ENCODE data around the gene NISCH. TPM values are rescaled to one million over a fixed set of nuclear protein-coding genes. Genes with fewer than 3 reads are reported as not detected.

The NISCH gene
- polyA plus RNA-seq, 2 of the 4 experiments (the other 2 are of a cell fraction) = 17.3 to 18.2 TPM

DNA sequence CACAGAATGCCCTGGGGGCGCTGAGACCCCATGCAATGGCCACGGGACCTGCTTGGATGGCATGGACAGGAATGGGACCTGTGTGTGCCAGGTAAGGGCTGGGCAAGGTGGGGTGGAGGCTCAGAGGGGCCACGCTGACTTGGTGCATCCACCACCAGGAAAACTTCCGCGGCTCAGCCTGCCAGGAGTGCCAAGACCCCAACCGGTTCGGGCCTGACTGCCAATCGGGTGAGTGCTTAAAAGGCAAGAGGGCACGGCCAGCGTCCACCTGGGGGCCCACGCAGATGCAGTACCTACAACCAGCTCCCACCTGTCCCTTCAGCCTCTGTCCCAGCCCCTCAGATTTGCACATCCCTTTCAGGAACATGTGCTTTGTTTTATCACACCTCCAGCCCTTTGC lies 46.6 kb downstream of the NISCH start:
- FAIRE-seq (no peak), ATAC-seq (no peak), DNase-seq (ENCODE audit: low read depth in 1 of 2, low spot score in 1 of 2) (no peak)
- ChIA-PET CTCF (no interaction called here), POLR2A (no interaction called here)
- TF ChIP-seq, protein P1, sequence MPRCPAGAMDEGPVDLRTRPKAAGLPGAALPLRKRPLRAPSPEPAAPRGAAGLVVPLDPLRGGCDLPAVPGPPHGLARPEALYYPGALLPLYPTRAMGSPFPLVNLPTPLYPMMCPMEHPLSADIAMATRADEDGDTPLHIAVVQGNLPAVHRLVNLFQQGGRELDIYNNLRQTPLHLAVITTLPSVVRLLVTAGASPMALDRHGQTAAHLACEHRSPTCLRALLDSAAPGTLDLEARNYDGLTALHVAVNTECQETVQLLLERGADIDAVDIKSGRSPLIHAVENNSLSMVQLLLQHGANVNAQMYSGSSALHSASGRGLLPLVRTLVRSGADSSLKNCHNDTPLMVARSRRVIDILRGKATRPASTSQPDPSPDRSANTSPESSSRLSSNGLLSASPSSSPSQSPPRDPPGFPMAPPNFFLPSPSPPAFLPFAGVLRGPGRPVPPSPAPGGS (IDR thresholded peaks at IDR 0.05) = no peak
- TF ChIP-seq RCOR1 (IDR thresholded peaks at IDR 0.05; ENCODE audit: low read depth, low read length) (no peak), FOSB (CRISPR knock-in tag; IDR thresholded peaks at IDR 0.05) (no peak), GATA3 (IDR thresholded peaks at IDR 0.05; ENCODE audit: borderline replicate concordance) (no peak), POLR2A (IDR thresholded peaks at IDR 0.05; ENCODE audit: low read length) (no peak), NPAS2 (CRISPR knock-in tag; IDR thresholded peaks at IDR 0.05; ENCODE audit: borderline replicate concordance) (no peak), PHF8 (IDR thresholded peaks at IDR 0.05; ENCODE audit: borderline replicate concordance, low read depth) (no peak), EHMT2 (IDR thresholded peaks at IDR 0.05; ENCODE audit: low read depth) (no peak), HDAC2 (IDR thresholded peaks at IDR 0.05) (no peak), HOXA7 (CRISPR knock-in tag; IDR thresholded peaks at IDR 0.05) (no peak), EHF (CRISPR knock-in tag; IDR thresholded peaks at IDR 0.05) (no peak), HEYL (CRISPR knock-in tag; IDR thresholded peaks at IDR 0.05) (no peak)
- TF ChIP-seq, protein P2, sequence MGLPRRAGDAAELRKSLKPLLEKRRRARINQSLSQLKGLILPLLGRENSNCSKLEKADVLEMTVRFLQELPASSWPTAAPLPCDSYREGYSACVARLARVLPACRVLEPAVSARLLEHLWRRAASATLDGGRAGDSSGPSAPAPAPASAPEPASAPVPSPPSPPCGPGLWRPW (IDR thresholded peaks at IDR 0.05) = no peak
- TF ChIP-seq, protein P3, sequence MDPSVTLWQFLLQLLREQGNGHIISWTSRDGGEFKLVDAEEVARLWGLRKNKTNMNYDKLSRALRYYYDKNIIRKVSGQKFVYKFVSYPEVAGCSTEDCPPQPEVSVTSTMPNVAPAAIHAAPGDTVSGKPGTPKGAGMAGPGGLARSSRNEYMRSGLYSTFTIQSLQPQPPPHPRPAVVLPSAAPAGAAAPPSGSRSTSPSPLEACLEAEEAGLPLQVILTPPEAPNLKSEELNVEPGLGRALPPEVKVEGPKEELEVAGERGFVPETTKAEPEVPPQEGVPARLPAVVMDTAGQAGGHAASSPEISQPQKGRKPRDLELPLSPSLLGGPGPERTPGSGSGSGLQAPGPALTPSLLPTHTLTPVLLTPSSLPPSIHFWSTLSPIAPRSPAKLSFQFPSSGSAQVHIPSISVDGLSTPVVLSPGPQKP (IDR thresholded peaks at IDR 0.05; ENCODE audit: low read depth, low read length) = no peak
- TF ChIP-seq, protein P4, sequence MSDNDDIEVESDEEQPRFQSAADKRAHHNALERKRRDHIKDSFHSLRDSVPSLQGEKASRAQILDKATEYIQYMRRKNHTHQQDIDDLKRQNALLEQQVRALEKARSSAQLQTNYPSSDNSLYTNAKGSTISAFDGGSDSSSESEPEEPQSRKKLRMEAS (IDR thresholded peaks at IDR 0.05) = no peak
- no peak overlapping the region for H3K27ac ChIP-seq
- H3K9me3 ChIP-seq = no peaks in the 10 kb centered on the region
- H3K4me3 ChIP-seq = no peak overlapping the region
- WGBS (ENCODE audit: missing lambda C conversion rate) = 80% methylated on average over 9 of the region's 11 CpGs
- H3K4me1 ChIP-seq = peaks cover 4% of the 10 kb centered on the region; the same call in 2 of the 3 replicates
- H3K4me2 ChIP-seq = no peak overlapping the region

DNA sequence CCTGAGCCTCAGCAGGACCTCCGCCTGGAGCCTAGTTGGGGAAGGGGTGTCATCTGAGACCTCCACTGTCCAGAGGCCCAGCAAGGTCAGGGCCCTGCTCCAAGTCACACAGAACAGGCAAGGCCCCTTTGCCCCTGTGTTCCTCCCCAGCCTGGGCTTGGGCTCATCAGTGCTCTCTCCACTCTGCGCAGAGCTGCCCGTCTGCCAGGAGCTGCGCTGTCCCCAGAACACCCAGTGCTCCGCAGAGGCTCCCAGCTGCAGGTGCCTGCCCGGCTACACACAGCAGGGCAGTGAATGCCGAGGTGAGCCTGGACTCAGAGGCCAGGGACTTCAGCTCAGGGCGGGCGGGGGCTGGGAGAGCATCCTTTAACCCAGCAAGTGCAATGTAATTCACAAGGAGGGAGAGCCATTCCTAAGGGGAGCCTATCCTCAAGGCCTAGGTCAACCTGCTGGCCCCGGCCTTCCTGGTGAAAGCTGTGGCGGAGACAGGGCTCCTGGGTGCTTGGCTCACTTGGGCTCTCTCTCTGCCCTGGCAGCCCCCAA lies 47.5 kb downstream of the NISCH start:
- DNase-seq (ENCODE audit: low read depth in 1 of 2, low spot score in 1 of 2) = no peak

More for the DNA sequence above, 47.5 kb downstream of the NISCH start:
- 67% methylated on average over 1 of the region's 11 CpGs for WGBS (ENCODE audit: missing lambda C conversion rate)
- H3K27ac ChIP-seq = no peak overlapping the region
- CTCF ChIA-PET = no interaction called here
- ATAC-seq (peak in 1 of 2 experiments; percentile 38; a peak in 3 of 6 replicates), FAIRE-seq (no peak)
- H3K4me3 ChIP-seq = no peak overlapping the region
- H3K4me1 ChIP-seq = peaks cover 13% of the 10 kb centered on the region; the same call in 2 of the 3 replicates
- TF ChIP-seq EHF (CRISPR knock-in tag; IDR thresholded peaks at IDR 0.05) (no peak), JUN (IDR thresholded peaks at IDR 0.05) (no peak), KDM5A (IDR thresholded peaks at IDR 0.05) (no peak), NR3C1 (IDR thresholded peaks at IDR 0.05) (no peak), RCOR1 (IDR thresholded peaks at IDR 0.05; ENCODE audit: low read depth, low read length) (no peak), HOXA7 (CRISPR knock-in tag; IDR thresholded peaks at IDR 0.05) (no peak), CHD2 (IDR thresholded peaks at IDR 0.05; ENCODE audit: low read length, partially characterized antibody) (no peak), HOXB5 (CRISPR knock-in tag; IDR thresholded peaks at IDR 0.05) (no peak), TFCP2L1 (CRISPR knock-in tag; IDR thresholded peaks at IDR 0.05) (no peak), MAZ (IDR thresholded peaks at IDR 0.05; ENCODE audit: borderline replicate concordance, low read depth, low read length) (no peak), HEYL (CRISPR knock-in tag; IDR thresholded peaks at IDR 0.05) (no peak), JUNB (IDR thresholded peaks at IDR 0.05) (no peak), FOSB (CRISPR knock-in tag; IDR thresholded peaks at IDR 0.05) (no peak), ZFP36 (IDR thresholded peaks at IDR 0.05; ENCODE audit: borderline replicate concordance, partially characterized antibody) (no peak), CEBPB (IDR thresholded peaks at IDR 0.05) (no peak), CBX2 (IDR thresholded peaks at IDR 0.05; ENCODE audit: borderline replicate concordance, low read depth) (no peak), POLR2A (IDR thresholded peaks at IDR 0.05; ENCODE audit: low read length) (no peak), EP300 (IDR thresholded peaks at IDR 0.05) (no peak), KDM1A (IDR thresholded peaks at IDR 0.05; ENCODE audit: low read depth) (no peak)
- TF ChIP-seq, protein P5, sequence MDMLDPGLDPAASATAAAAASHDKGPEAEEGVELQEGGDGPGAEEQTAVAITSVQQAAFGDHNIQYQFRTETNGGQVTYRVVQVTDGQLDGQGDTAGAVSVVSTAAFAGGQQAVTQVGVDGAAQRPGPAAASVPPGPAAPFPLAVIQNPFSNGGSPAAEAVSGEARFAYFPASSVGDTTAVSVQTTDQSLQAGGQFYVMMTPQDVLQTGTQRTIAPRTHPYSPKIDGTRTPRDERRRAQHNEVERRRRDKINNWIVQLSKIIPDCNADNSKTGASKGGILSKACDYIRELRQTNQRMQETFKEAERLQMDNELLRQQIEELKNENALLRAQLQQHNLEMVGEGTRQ (IDR thresholded peaks at IDR 0.05) = no peak
- no peaks in the 10 kb centered on the region for H3K9me3 ChIP-seq
- no peak overlapping the region for H3K4me2 ChIP-seq
- POLR2A ChIA-PET = no interaction called here
